Sigmoid colon (tissue), 4 donors: Measurements from ENCODE around the gene PPP1R2.

ENCODE experiments used
- CTCF ChIP-seq, 4 experiments: fragments of 450-650 bp in 3 of 4; fragments of 200-600 bp in 1 of 4; IDR thresholded peaks; one replicate each; pipeline ENCODE4 v1.5.1; 2016 to 2019; ENCODE audit warnings: antibody characterized with exemption in 4 of 4, mild to moderate bottlenecking in 3 of 4, moderate library complexity in 2 of 4
- EP300 ChIP-seq, 4 donors: sonication (generic); formaldehyde crosslinking; IDR thresholded peaks; one replicate each; pipeline ENCODE4 v1.6.1; 2017; ENCODE audit warnings: antibody characterized with exemption in 4 of 4
- POLR2A ChIP-seq, 2 donors: fragments of 450-650 bp; IDR thresholded peaks; one replicate each; pipeline ENCODE4 v1.6.1; 2016; ENCODE audit warnings: antibody characterized with exemption in 2 of 2, mild to moderate bottlenecking in 2 of 2, moderate library complexity in 2 of 2

- TF ChIP-seq CTCF (IDR thresholded peaks at IDR 0.05) (no peak), POLR2A (IDR thresholded peaks at IDR 0.05) (no peak), EP300 (IDR thresholded peaks at IDR 0.05) (no peak)
These were observed 30.7 kb upstream of the PPP1R2 start for GRCh38 chr3:195573611-195574496.
